Measurements from ENCODE around the gene PLOD2.
A peak's percentile ranks its signal among the peaks of the same experiment; 100 is the strongest.

Gene PLOD2

DNA sequence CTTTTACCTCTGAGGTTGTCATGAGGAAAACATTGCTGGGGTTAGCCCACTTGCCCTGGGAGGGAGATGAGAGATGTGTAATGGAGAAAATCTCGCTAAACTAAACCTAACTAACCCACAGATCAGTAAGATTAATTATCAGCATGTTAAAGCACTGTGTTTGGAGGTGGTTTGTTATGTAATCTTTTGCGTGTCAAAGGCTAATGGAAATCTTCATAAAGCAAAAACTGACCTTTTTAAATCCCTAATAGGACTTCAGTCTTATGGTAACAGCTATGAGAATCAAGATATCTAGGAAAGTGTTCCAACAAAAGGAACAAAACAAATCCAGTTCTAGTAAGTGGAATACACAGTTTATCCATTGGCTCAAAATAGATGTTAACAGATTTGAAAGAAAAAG lies 102.7 kb downstream of the PLOD2 start:
- peak in 1 of 2 experiments; percentile 66 for DNase-seq (ENCODE audit: low spot score in 2 of 2)
- Histone ChIP-seq H3K27me3 (ENCODE audit: low read depth) (no peaks in the 10 kb centered on the region), H3K9me3 (no peaks in the 10 kb centered on the region), H3K4me1 (peaks cover 12% of the 10 kb centered on the region), H3K4me3 (no peak overlapping the region), H3K36me3 (replicated peaks) (no peaks in the 10 kb centered on the region)
- in situ Hi-C loops (cut with MboI; ENCODE audit: low sequenced_read_pairs): loop anchor here (25.0 kb wide), 1 partner anchor 104 kb away; the partner anchor contains the start of gene PLOD2

DNA sequence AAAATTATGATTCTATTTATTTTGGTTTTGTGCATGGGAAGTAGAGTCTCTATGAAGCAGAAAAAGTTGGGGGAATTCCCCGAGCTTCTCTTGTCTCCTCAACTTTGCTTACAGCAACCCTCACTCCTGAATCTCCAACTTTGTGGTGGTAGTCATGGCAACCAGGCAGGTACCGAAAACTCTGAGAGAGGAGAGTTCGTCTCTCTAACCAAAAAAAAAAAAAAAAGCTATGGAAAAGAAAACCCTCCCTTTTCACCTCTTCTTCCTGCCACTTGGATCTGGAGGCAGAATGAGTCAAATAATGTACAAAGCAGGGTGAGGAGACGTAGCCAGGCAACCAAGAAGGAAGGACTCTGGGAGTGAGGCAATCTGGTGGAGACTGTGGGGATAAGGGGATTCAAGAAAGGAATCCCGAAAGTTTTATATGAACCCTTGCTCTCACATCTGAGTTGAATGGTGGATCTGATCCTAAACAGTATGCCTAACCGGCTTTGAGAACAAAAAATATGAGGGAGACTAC lies 108.1 kb downstream of the PLOD2 start:
- Histone ChIP-seq H3K4me3 (no peak overlapping the region), H3K9me3 (no peaks in the 10 kb centered on the region), H3K36me3 (replicated peaks) (no peaks in the 10 kb centered on the region), H3K4me1 (peaks cover under 1% of the 10 kb centered on the region), H3K27me3 (ENCODE audit: low read depth) (no peaks in the 10 kb centered on the region)
- no peak for DNase-seq (ENCODE audit: low spot score in 2 of 2)
- in situ Hi-C loops (cut with MboI; ENCODE audit: low sequenced_read_pairs): loop anchor here (25.0 kb wide), 1 partner anchor 109 kb away; the partner anchor contains the start of gene PLOD2

DNA sequence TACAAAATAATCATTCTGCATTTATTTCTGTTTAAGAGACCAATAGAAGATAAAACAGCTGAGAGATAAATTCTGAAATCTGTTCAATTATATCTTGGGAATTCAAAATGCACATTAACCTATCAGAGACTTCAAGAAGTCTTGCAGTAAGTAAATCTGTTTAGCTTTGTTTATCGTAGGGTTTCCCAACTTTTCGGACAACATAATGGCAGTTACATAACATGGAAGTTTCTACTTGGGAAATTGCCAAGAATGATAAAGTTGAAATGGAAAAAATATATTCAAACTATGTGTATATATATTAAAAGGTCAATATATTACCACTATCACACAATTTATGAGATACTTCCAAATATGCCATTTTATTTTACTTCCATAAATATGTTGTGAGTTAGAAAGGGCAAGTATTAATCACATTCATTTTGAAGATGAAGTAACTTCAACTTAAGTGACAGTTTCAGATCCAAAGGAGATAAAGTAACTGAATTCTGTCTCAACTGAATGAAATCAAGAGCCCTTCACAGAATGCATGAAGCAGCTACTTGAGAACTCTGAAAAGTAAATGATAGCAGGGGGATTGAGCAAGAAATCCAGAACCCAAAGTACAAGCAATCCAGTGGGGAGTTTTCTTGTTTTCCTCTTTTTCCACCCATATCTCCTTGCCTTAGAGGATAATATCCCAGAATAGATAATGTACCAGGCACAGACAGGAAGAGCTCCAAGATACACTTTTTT lies 108.8 kb downstream of the PLOD2 start:
- no peaks in the 10 kb centered on the region for H3K36me3 ChIP-seq (replicated peaks)
- H3K4me1 ChIP-seq: no peaks in the 10 kb centered on the region; the same call in 1 of the 2 replicates
- no peak for DNase-seq (ENCODE audit: low spot score in 2 of 2)
- H3K27me3 ChIP-seq (ENCODE audit: low read depth): no peaks in the 10 kb centered on the region
- H3K9me3 ChIP-seq: no peaks in the 10 kb centered on the region
- H3K4me3 ChIP-seq: no peak overlapping the region
- in situ Hi-C loops (cut with MboI; ENCODE audit: low sequenced_read_pairs): loop anchor here (25.0 kb wide), 1 partner anchor 110 kb away; the partner anchor contains the start of gene PLOD2

DNA sequence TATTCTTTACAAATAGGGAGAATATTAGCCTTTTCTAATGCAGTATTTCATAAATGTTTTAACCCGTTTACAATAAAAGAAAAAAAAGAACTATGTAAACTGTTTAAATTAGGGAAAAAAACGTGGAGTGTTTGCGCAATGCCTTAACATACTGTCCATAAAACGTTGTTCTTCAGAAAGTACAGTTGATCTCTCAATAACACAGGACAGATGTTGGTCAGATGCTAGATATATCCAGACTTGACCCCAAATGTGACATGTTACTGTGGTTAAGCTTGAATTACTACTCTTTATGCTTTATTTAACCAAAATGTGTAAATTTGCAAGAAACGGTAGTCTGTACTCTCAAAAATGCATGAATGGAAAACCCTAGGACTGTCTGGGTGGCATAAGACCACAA lies 110.3 kb downstream of the PLOD2 start:
- Histone ChIP-seq H3K4me3 (no peak overlapping the region), H3K9me3 (no peaks in the 10 kb centered on the region), H3K36me3 (replicated peaks) (no peaks in the 10 kb centered on the region), H3K4me1 (no peaks in the 10 kb centered on the region), H3K27me3 (ENCODE audit: low read depth) (no peaks in the 10 kb centered on the region)
- in situ Hi-C loops (cut with MboI; ENCODE audit: low sequenced_read_pairs): loop anchor here (25.0 kb wide), 1 partner anchor 112 kb away; the partner anchor contains the start of gene PLOD2
- no peak for DNase-seq (ENCODE audit: low spot score in 2 of 2)

DNA sequence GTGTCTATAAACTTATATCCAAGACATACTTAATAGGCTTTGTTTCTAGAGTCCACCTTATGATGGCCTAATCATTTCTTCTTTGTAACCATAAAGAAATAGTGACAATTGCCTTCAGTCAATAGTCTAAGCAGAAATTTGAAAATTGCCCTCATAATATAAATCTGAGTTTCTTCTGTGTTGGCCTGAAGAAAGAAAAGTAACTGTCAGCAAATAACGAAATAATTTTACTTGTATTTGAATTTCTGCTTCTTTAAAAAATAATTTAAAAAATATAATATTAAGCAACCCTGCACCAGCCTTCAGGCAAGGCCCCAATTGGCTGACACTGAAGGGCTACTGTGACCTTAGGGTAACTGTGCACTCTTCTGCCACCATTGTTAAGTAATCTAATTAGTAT lies 113.5 kb downstream of the PLOD2 start:
- Histone ChIP-seq H3K9me3 (no peaks in the 10 kb centered on the region), H3K4me3 (no peak overlapping the region)
- DNase-seq (ENCODE audit: low spot score in 2 of 2): no peak

DNA sequence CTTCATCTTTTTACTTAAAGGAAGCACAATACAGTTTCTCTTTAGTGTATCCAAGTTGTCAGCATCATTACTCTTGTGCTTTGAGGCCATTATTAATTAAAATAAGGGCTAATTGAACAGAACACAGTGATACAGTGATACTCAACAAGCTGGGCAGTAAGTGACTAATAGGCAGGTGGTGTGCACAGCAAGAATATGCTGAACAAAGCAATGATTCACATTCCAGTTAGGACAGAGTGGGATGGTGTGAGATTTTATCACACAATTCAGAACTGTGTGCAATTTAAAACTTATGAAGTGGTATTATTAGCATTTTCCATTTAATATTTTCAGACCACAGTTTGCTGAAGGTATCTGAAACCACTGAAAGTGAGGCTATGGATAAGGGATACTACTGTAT lies 116.9 kb downstream of the PLOD2 start:
- Histone ChIP-seq H3K27me3 (ENCODE audit: low read depth) (no peaks in the 10 kb centered on the region), H3K9me3 (no peaks in the 10 kb centered on the region), H3K4me1 (no peaks in the 10 kb centered on the region), H3K4me3 (no peak overlapping the region), H3K36me3 (replicated peaks) (no peaks in the 10 kb centered on the region)
- DNase-seq (ENCODE audit: low spot score in 2 of 2): no peak
- in situ Hi-C loops (cut with MboI; ENCODE audit: low sequenced_read_pairs): no loop called here

More for the DNA sequence above, 113.5 kb downstream of the PLOD2 start:
- Histone ChIP-seq H3K27me3 (ENCODE audit: low read depth) (no peaks in the 10 kb centered on the region), H3K36me3 (replicated peaks) (no peaks in the 10 kb centered on the region), H3K4me1 (no peaks in the 10 kb centered on the region)
- in situ Hi-C loops (cut with MboI; ENCODE audit: low sequenced_read_pairs): no loop called here

DNA sequence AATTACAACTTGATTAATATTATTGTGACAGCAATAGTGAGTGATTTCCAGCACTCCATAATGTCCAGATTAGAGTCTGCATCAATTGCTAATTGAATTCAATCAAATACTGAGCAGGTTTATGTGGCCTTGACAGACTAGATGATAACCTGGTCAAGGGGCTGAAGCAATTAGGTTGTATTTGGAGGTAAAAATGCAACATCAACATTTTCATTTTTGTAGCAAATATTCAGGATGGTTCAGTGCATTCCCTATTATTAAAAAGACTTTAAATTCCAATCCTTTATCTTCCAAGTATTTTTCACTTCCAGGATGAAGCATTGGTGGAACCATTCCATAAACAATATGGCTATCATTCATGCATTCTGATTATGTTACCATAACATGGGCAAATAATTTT lies 120.4 kb downstream of the PLOD2 start:
- H3K27me3 ChIP-seq (ENCODE audit: low read depth): no peaks in the 10 kb centered on the region
- H3K9me3 ChIP-seq: no peaks in the 10 kb centered on the region
- no peak overlapping the region for H3K4me3 ChIP-seq
- in situ Hi-C loops (cut with MboI; ENCODE audit: low sequenced_read_pairs): no loop called here
- no peaks in the 10 kb centered on the region for H3K4me1 ChIP-seq
- DNase-seq (ENCODE audit: low spot score in 2 of 2): no peak
- H3K36me3 ChIP-seq (replicated peaks): no peaks in the 10 kb centered on the region

DNA sequence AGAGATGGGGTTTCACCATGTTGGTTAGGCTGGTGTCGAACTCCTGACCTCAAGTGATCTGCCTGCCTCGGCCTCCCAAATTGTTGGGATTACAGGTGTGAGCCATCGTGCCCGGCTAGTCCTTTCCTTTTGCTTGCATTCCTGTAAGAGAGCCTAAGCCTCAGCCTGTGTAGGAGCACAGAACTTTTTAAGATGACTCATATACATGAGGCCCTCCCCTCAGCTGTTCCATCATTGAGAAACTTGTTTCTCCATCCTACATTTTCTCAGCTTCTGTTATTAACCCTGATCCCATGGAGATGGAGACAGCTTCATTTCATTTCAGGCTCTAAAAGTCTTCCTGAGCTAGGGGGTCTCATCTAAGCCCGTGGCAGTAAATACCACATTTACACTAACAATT lies 123.3 kb downstream of the PLOD2 start:
- in situ Hi-C loops (cut with MboI; ENCODE audit: low sequenced_read_pairs): no loop called here
- DNase-seq (ENCODE audit: low spot score in 2 of 2): no peak
- Histone ChIP-seq H3K36me3 (replicated peaks) (no peaks in the 10 kb centered on the region), H3K4me1 (peaks cover 10% of the 10 kb centered on the region), H3K9me3 (no peaks in the 10 kb centered on the region), H3K27me3 (ENCODE audit: low read depth) (no peaks in the 10 kb centered on the region), H3K4me3 (no peak overlapping the region)

DNA sequence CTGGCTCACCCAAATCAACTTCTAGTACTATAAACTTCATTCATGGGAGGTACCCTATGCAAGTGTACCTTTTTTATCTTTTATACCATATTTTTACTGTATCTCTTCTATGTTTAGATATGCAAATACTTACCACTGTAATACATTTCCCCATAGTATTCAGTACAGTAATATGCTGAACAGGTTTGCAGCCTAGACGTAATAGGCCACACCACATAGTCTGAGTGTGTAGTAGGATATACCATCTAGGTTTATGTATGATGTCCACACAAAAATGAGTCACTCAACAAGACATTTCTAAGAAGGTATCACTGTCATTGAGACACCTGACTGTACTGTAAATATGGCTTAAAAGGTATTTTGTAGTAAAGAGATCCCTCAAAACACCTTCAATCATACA lies 124.7 kb downstream of the PLOD2 start:
- no peaks in the 10 kb centered on the region for H3K27me3 ChIP-seq (ENCODE audit: low read depth)
- H3K9me3 ChIP-seq: no peaks in the 10 kb centered on the region
- no peaks in the 10 kb centered on the region for H3K36me3 ChIP-seq (replicated peaks)
- in situ Hi-C loops (cut with MboI; ENCODE audit: low sequenced_read_pairs): no loop called here
- H3K4me3 ChIP-seq: no peak overlapping the region
- H3K4me1 ChIP-seq: peaks cover 12% of the 10 kb centered on the region
- DNase-seq (ENCODE audit: low spot score in 2 of 2): no peak

DNA sequence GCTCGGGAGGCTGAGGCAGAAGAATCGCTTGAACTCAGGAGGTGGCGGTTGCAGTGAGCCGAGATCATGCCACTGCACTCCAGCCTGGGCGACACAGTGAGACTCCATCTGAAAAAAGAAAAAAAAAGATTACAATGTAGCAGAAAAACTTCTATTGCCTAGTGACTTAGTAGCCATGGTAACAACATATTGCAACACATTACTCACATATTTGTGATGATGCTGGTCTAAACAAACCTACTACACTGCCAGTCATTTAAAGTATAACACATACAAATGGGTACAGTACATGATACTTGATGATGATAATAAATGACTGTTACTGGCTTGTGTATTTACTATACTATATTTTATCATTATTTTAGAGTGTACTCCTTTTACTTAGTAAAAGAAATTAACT lies 125.6 kb downstream of the PLOD2 start:
- Histone ChIP-seq H3K9me3 (no peaks in the 10 kb centered on the region), H3K36me3 (replicated peaks) (no peaks in the 10 kb centered on the region), H3K27me3 (ENCODE audit: low read depth) (no peaks in the 10 kb centered on the region), H3K4me1 (peaks cover 12% of the 10 kb centered on the region), H3K4me3 (no peak overlapping the region)
- in situ Hi-C loops (cut with MboI; ENCODE audit: low sequenced_read_pairs): no loop called here
- DNase-seq (ENCODE audit: low spot score in 2 of 2): no peak

DNA sequence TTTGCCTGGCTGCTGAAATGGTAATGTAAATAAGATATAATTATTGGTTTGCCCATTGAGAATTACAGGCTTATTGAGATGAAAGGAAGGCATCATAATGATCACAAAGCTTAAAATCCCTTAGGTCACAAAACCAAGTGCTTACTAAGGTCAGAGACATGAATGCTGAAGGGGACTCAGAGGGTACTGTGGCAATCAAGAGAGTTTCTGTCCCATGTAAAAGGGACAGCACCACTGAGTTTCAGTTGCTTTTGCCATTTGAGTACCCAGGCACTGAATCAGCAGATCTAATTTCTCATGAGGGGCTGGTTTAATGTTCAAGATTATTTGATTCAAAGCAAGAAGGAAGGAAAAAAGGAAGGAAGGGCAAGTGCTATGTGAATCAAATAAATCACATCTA lies 127.0 kb downstream of the PLOD2 start:
- H3K4me3 ChIP-seq: no peak overlapping the region
- H3K27me3 ChIP-seq (ENCODE audit: low read depth): no peaks in the 10 kb centered on the region
- H3K4me1 ChIP-seq: peaks cover 12% of the 10 kb centered on the region
- no peaks in the 10 kb centered on the region for H3K9me3 ChIP-seq
- H3K36me3 ChIP-seq (replicated peaks): no peaks in the 10 kb centered on the region
- in situ Hi-C loops (cut with MboI; ENCODE audit: low sequenced_read_pairs): no loop called here
- DNase-seq (ENCODE audit: low spot score in 2 of 2): no peak

DNA sequence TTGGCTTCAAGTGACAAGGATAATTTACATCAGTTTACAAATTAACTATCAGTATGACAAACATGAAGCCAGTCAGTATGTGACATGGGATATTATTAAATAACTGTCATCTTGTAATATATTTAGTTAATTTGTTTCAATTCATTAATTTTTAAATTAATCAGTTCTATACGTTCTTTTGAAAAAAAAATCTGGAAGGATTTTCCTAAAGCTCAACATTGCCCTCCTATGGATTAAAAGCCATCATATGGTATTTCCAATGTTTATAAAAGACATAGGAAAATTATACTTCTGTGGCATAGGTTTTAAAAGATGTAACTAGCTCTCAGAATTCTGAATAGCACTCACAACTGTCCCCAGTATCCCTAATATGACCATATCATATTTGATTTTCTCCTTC lies 134.4 kb downstream of the PLOD2 start:
- DNase-seq (ENCODE audit: low spot score in 2 of 2): no peak
- Histone ChIP-seq H3K4me3 (no peak overlapping the region), H3K4me1 (no peaks in the 10 kb centered on the region), H3K9me3 (no peaks in the 10 kb centered on the region), H3K36me3 (replicated peaks) (no peaks in the 10 kb centered on the region), H3K27me3 (ENCODE audit: low read depth) (no peaks in the 10 kb centered on the region)
- in situ Hi-C loops (cut with MboI; ENCODE audit: low sequenced_read_pairs): no loop called here

DNA sequence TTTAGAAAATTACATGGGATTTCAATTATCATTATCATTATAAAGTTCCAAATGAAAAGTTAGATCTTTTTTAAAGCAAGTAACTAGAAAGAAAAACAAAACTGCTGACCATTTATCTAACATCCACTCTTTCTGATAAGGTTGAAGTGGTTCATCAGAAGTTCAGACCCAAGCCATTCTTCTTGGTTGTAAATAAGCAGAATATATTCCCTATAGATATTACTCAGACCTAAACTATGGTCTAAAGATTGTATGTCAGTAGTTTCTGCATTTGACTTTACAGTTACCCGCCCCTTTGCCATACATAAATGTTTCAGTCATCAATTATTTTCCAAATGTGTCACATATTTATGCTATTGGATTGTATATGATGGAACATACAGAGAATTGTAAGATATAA lies 136.7 kb downstream of the PLOD2 start:
- DNase-seq (ENCODE audit: low spot score in 2 of 2): no peak
- in situ Hi-C loops (cut with MboI; ENCODE audit: low sequenced_read_pairs): no loop called here
- H3K4me1 ChIP-seq: no peaks in the 10 kb centered on the region
- no peaks in the 10 kb centered on the region for H3K36me3 ChIP-seq (replicated peaks)
- no peak overlapping the region for H3K4me3 ChIP-seq
- H3K9me3 ChIP-seq: no peaks in the 10 kb centered on the region
- no peaks in the 10 kb centered on the region for H3K27me3 ChIP-seq (ENCODE audit: low read depth)

DNA sequence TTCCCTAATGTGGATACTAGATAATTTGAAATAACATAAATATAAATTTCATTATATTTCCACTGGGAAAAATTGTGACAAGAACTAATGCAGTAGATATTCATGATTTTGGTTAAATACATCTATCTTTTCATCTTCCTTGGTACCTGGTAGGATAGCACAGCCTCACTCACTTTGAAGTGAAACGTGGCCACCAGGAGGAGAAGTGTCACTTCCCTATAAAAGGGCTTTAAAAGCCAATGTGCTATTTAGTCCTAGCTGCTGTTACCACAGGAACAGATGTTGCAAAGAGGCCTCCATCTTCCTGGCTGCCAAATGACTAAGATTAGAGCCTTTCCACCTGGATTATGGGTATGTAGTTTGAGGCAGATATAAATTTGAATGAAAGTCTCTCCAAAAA lies 140.0 kb downstream of the PLOD2 start:
- H3K27me3 ChIP-seq (ENCODE audit: low read depth): no peaks in the 10 kb centered on the region
- H3K4me1 ChIP-seq: no peaks in the 10 kb centered on the region
- DNase-seq (ENCODE audit: low spot score in 2 of 2): no peak
- in situ Hi-C loops (cut with MboI; ENCODE audit: low sequenced_read_pairs): no loop called here
- H3K36me3 ChIP-seq (replicated peaks): no peaks in the 10 kb centered on the region
- H3K4me3 ChIP-seq: no peak overlapping the region
- no peaks in the 10 kb centered on the region for H3K9me3 ChIP-seq

Measured in HAP-1 (cell line).